ENCODE data around the gene RIMS1.

The RIMS1 gene

GRCh38 chr6:72367439-72367838, 481.1 kb downstream of the RIMS1 start:
- TF ChIP-seq POLR2AphosphoS5 (IDR thresholded peaks at IDR 0.05; ENCODE audit: low read depth) (no peak), REST (IDR thresholded peaks at IDR 0.05; ENCODE audit: insufficient replicate concordance, low read depth) (no peak)
- H3K4me3 ChIP-seq (replicated peaks; ENCODE audit: insufficient read depth, low read length), result no peak overlapping the region
- no peak for DNase-seq (ENCODE audit: low read depth in 1 of 2, low spot score in 1 of 2)
- no peak overlapping the region for H3K27ac ChIP-seq (replicated peaks)
- peaks cover 4% of the 10 kb centered on the region for H3K27me3 ChIP-seq (ENCODE audit: insufficient read depth, poor library complexity, severe bottlenecking)

- Histone ChIP-seq H3K27ac (replicated peaks) (no peak overlapping the region), H3K4me3 (replicated peaks; ENCODE audit: insufficient read depth, low read length) (no peak overlapping the region), H3K27me3 (ENCODE audit: insufficient read depth, poor library complexity, severe bottlenecking) (peaks cover 3% of the 10 kb centered on the region)
- no peak for TF ChIP-seq GABPA (IDR thresholded peaks at IDR 0.05; ENCODE audit: low read depth)
- peak; percentile 56 for TF ChIP-seq REST (IDR thresholded peaks at IDR 0.05; ENCODE audit: insufficient replicate concordance, low read depth)
- TF ChIP-seq SPI1 (IDR thresholded peaks at IDR 0.05; ENCODE audit: borderline replicate concordance, low read depth), result no peak
- no peak for TF ChIP-seq POLR2AphosphoS5 (IDR thresholded peaks at IDR 0.05; ENCODE audit: low read depth)
- TF ChIP-seq CTCF (IDR thresholded peaks at IDR 0.05; ENCODE audit: insufficient read depth, low read length), result no peak
- no peak for DNase-seq (ENCODE audit: low read depth in 1 of 2, low spot score in 1 of 2)
Measured at GRCh38 chr6:72371473-72371872, 485.1 kb downstream of the RIMS1 start.

GRCh38 chr6:72374172-72374571, 487.8 kb downstream of the RIMS1 start:
- Histone ChIP-seq H3K4me3 (replicated peaks; ENCODE audit: insufficient read depth, low read length) (no peak overlapping the region), H3K27me3 (ENCODE audit: insufficient read depth, poor library complexity, severe bottlenecking) (peaks cover 6% of the 10 kb centered on the region), H3K27ac (replicated peaks) (no peak overlapping the region)
- DNase-seq (ENCODE audit: low read depth in 1 of 2, low spot score in 1 of 2), result no peak
- TF ChIP-seq GABPA (IDR thresholded peaks at IDR 0.05; ENCODE audit: low read depth) (no peak), SPI1 (IDR thresholded peaks at IDR 0.05; ENCODE audit: borderline replicate concordance, low read depth) (no peak), CTCF (IDR thresholded peaks at IDR 0.05; ENCODE audit: insufficient read depth, low read length) (no peak), POLR2AphosphoS5 (IDR thresholded peaks at IDR 0.05; ENCODE audit: low read depth) (no peak), REST (IDR thresholded peaks at IDR 0.05; ENCODE audit: insufficient replicate concordance, low read depth) (no peak)

- no peak overlapping the region for H3K4me3 ChIP-seq (replicated peaks; ENCODE audit: insufficient read depth, low read length)
- H3K27ac ChIP-seq (replicated peaks), result no peak overlapping the region
- H3K27me3 ChIP-seq (ENCODE audit: insufficient read depth, poor library complexity, severe bottlenecking), result peaks cover 6% of the 10 kb centered on the region
- no peak for DNase-seq (ENCODE audit: low read depth in 1 of 2, low spot score in 1 of 2)
- TF ChIP-seq SPI1 (IDR thresholded peaks at IDR 0.05; ENCODE audit: borderline replicate concordance, low read depth) (no peak), POLR2AphosphoS5 (IDR thresholded peaks at IDR 0.05; ENCODE audit: low read depth) (no peak), CTCF (IDR thresholded peaks at IDR 0.05; ENCODE audit: insufficient read depth, low read length) (no peak), GABPA (IDR thresholded peaks at IDR 0.05; ENCODE audit: low read depth) (no peak), REST (IDR thresholded peaks at IDR 0.05; ENCODE audit: insufficient replicate concordance, low read depth) (no peak)
Measured at GRCh38 chr6:72374857-72375256, 488.5 kb downstream of the RIMS1 start.
